GM18505 (cell line): ENCODE data around the gene ATXN8OS.

Experiments used
- ATAC-seq: cut with Tn5 transposase; IDR thresholded peaks from one replicate; pipeline ENCODE4 v1.9.1; 2021; ENCODE audit not compliant: unreplicated experiment
- POLR2A ChIP-seq: IDR thresholded peaks from 4 replicates; pipeline ENCODE4 v1.6.1; 2011; ENCODE audit warnings: borderline replicate concordance; ENCODE audit not compliant: insufficient read depth, insufficient read length; ENCODE audit errors: extremely low read depth

Gene ATXN8OS

DNA sequence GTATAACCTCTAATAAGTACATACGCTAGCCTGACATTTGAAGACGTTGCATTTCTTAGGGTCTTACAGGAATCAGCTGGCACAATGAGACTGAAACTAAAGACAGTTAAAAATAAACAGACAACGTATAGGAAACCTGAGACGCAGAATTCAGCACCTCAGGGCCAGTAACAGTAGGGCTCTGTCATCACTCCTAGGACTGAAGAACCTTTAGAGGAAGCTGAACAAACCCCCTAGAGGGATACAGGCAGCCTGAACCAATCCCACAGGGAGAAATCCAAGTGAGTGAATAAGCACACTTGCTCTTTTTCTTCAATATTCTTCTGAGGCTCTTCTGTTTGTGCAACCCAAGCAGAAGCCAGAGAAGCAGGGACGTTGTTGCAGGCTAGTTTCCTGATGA, 54.5 kb downstream of the ATXN8OS start:
- ATAC-seq, result no peak
- TF ChIP-seq POLR2A, result no peak

DNA sequence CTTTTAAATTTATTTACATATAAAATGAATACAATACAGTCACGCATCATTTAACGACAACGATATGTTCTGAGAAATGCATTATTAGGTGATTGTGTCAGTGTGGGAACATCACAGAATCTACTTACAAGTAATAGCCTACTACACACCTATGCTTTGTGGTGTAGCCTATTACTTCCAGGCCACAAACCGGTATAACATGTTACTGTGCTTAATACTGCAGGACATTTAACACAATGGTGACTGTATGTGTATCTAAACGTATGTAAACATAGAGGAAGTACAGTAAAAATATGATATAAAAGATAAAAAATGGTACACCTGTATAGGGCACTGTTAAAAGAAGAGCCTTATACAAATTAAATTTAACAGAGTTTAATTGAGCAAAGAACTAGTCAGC, 63.1 kb downstream of the ATXN8OS start:
- no peak for TF ChIP-seq POLR2A
- no peak for ATAC-seq

- no peak for ATAC-seq
- no peak for TF ChIP-seq POLR2A
Observed at GRCh38 chr13:70171151-70171550, 63.5 kb downstream of the ATXN8OS start.

DNA sequence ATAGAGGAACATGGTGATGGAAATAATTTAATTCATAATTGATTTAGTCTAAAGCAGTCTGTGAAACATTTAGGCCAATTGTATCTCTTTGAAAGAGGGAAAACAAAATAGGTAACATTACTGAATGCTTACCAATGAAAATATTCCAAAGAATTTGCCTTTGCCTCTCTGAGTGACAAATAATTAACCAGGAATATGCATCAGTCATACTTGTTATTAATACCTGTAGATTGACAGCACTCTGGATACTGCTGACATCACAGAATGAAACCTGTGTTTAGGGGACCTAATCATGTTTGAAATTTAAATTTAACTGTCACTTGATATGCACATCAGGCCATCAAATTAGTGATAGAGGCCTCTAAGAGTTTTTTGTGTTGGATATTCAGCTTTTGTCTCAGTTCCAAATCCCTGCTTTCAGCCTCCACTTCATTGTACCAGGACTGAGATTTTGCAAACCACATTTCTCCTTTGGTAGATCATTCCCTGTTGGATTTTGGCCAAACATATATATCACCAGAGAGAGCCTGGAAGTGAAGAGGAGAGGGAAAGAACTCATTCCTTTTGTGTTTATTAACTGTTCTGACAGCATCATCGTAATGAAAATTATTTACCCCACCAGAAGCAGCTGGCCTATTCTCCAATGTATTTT, 65.4 kb downstream of the ATXN8OS start:
- ATAC-seq, result no peak
- TF ChIP-seq POLR2A, result no peak

DNA sequence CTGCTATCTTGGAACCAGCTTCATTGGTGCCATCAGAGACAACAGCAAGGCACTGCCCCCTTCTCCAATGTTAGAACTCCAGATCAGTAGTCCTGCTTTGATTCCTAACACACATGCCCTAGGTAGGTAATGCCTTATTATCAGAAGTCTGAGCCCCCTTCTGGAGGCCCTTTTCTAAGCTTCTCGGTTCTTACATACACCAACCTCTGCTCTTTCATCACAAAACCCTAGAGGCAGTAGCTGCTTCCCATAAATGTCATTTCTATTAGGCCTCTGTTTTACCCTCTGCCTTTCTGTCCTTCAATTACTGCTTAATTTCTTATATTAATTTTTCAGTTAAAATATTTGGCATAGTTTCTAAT, 66.0 kb downstream of the ATXN8OS start:
- no peak for ATAC-seq
- TF ChIP-seq POLR2A, result no peak

DNA sequence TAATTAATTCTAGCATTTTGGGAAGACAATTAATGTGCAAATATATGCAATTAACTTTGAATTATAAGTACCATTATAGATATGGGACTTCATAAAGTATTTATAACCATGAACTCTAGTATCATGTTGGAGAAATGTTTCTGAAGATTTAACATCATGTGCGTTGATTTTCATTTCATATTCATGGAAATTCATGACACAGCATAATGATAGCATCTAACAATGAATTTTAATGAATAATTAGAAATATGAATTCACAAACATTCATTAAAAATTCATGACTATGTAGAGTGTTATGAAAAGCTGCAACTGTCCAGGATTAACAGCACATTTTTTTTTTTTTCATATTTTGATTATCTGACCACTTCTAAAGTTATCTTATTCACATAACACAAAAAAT, 70.7 kb downstream of the ATXN8OS start:
- no peak for ATAC-seq

More for the DNA sequence above, 70.7 kb downstream of the ATXN8OS start:
- no peak for TF ChIP-seq POLR2A
